NT2/D1 (cell line): Measurements from ENCODE around the gene HSDL2.

Experiments
- YY1 ChIP-seq: IDR thresholded peaks from 2 replicates; pipeline ENCODE4 v1.6.1; 2011; ENCODE audit not compliant: insufficient read length, insufficient read depth
- ZNF274 ChIP-seq: IDR thresholded peaks from 2 replicates; pipeline ENCODE4 v1.6.1; 2011; ENCODE audit warnings: mild to moderate bottlenecking, low read depth, low read length

GRCh38 chr9:112354081-112354743 lies 25.7 kb upstream of the HSDL2 start:
- TF ChIP-seq ZNF274 (no peak), YY1 (no peak)
